NOMO-1 treated with DMSO at 0.1 percent for 48 hours (cell line): Measurements from ENCODE around the gene TSPAN4.

Source experiments
- DNase-seq: peaks from one replicate; lab custom pipeline; 2025; ENCODE audit not compliant: unreplicated experiment; lab: John Stamatoyannopoulos, UW

The TSPAN4 gene

GRCh38 chr11:833114-833791 is 9.4 kb upstream of the TSPAN4 start:
- no peak for DNase-seq

DNA sequence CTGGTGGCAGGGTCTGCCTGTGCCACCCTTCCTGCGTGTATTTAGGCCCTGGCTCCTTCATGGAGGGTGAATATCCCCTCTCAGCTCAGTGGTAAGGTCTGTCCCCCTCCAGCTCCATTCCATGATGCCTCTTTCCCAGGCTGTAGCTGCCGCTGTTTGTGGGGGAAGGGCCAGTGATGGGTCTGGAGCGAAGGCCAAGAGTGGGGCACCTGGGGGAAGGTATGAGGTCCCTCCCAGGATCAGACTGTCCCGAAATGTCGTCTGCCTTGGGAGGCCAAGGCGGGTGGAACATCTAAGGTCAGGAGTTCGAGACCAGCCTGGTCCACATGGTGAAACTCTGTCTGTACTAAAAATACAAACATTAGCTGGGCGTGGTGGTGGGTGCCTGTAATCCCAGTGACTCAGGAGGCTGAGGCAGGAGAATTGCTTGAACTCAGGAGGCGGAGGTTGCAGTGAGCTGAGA is 8.8 kb upstream of the TSPAN4 start:
- no peak for DNase-seq

DNA sequence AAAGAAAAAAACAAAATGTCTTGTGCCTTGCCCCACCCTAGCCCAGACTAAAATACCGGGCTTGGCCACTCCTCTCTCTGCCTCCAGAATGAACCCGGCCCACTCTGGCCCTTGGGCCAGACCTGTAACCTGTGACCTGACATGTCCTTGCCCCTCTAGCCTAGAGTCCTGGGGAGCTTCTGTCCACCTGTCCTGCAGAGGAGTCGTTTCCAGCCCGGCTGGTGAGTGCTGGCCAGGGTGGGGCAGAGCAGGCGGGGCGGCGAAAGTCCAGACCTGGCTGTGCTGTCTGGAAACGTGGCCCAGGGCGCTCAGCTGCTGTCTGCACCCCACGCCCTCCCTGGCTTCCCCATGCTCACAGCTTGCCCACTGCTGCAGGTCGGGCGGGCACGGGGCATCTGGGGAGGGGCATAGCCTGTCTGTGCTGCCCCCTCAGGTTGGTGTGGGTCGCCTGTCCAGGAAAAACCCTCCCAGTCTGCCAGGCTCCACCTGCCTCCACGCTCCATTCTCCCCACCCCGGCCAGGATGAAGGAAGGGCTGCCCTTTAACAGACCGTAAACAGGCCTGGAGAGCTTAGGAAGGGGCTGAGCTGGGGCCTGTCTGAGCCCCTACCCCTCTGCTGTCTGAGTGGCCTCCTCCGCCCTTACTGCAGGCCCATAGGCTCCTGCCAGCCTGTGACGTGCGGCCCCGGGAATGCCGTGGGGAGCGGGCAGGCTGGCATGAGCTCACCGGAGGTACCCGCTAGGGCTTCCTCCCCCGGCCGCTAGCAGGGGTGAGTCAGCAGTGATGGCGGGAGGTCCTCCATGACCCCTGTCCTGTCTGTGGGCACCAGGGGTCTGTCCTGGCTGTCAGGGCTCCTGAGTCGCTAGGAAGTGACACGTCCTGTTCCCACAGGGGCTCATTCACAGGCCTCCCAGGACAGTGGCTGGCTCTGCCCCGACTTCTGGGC is 8.0 kb upstream of the TSPAN4 start:
- no peak for DNase-seq

- no peak for DNase-seq
Observed at GRCh38 chr11:836274-836673, 6.4 kb upstream of the TSPAN4 start.

DNA sequence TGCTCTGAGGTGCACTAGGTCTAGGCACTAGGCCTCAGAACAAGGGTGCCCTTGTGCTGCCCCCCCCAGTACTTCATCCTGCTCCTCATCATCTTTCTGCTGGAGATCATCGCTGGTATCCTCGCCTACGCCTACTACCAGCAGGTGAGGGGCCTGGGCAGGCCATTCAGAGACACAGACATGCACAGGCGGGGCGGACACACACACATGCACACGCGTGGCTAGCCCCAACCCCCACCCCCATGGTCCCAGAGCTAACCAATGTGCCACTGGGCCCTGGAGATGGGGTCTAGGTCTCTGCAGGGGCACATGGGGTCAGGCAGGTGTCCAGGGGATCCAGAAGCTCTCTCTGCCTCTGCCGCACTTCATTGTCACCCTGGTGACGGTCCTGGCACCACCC is 6.0 kb upstream of the TSPAN4 start:
- no peak for DNase-seq

DNA sequence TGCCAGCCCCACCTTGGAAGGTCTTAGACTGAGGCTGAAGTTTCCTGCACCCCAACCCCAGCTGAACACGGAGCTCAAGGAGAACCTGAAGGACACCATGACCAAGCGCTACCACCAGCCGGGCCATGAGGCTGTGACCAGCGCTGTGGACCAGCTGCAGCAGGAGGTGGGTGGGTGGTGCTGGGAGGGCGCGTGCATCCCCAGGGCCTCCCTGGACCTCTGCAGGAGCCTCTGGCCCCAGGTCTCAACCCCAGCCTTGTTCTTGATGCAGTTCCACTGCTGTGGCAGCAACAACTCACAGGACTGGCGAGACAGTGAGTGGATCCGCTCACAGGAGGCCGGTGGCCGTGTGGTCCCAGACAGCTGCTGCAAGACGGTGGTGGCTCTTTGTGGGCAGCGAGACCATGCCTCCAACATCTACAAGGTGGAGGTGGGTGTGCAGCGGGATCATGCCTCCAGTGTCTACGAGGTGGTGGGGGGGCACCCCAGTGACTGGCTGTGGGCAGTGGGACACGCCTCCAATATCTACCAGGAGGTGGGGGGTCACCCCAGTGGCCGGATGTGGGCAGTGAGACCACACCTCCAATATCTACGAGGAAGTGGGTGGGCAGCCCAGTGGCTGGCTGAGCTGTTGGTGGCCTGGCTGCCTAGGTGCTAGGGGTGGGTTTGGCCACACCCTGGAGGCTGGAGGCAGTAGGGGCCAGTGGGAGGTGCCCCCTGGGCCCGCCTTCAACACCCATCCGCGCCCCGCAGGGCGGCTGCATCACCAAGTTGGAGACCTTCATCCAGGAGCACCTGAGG is 5.3 kb upstream of the TSPAN4 start:
- DNase-seq = no peak

DNA sequence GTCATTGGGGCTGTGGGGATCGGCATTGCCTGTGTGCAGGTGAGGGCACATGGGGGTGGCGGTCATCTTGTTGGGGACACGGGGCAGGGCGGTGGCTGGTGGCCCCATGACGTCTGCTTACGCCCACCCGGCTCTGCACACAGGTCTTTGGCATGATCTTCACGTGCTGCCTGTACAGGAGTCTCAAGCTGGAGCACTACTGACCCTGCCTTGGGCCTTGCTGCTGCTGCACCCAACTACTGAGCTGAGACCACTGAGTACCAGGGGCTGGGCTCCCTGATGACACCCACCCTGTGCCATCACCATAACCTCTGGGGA is 4.7 kb upstream of the TSPAN4 start:
- no peak for DNase-seq

DNA sequence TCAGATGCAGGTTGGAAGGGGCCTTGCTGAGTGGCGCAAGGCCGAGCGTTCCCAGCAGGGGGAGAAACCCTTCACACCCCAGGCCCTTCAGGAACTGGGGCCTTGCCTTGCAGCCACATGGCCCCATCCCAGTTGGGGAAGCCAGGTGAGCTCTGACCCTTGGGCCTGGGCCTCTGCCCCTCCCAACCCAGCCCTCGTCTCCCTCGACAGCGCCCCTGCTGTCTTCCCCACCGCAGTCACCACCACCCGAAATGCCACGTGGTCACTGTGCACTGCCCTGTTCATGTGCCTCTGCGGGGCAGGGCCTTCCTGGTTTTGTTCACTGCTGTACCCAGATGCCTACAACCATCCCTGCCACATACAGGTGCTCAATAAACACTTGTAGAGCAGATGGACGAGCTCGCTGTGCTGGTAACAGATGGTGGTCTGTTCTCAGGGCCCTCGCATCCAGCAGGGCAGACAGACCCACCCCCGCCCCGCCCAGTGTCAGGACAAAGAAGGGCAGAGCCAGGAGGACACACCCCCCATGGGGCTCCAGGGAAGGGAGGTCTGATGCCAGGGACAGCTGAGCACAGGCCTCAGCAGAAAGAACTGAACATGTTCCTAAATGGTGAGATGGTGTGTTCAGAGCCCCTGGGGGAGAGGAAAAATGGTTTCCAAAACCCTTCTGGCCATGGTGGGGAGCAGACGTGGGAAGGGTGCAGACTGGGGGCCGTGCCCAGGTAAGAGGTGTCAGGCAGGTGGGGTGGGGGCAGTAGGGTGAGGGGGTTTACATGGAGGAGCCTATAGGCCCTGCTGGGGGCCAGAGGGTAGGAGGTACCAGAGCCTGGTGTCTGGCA is 4.0 kb upstream of the TSPAN4 start:
- no peak for DNase-seq

DNA sequence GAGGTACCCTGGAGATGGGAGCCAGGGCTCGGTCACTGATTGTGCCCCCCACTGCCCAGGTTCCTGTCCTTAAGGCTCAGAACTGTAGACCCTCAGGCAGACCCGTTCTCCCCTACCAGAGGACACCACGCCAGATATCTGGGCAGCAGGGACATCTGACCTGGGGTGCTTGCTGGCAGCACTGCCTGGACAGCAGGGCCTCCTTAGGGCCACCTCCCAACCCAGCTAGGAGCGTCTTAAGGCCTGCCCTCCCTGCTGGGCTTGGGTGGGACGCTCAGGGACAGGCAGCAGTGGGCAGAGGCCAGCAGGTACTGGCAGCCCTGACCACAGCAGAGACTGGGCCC is 3.4 kb upstream of the TSPAN4 start:
- DNase-seq = no peak

DNA sequence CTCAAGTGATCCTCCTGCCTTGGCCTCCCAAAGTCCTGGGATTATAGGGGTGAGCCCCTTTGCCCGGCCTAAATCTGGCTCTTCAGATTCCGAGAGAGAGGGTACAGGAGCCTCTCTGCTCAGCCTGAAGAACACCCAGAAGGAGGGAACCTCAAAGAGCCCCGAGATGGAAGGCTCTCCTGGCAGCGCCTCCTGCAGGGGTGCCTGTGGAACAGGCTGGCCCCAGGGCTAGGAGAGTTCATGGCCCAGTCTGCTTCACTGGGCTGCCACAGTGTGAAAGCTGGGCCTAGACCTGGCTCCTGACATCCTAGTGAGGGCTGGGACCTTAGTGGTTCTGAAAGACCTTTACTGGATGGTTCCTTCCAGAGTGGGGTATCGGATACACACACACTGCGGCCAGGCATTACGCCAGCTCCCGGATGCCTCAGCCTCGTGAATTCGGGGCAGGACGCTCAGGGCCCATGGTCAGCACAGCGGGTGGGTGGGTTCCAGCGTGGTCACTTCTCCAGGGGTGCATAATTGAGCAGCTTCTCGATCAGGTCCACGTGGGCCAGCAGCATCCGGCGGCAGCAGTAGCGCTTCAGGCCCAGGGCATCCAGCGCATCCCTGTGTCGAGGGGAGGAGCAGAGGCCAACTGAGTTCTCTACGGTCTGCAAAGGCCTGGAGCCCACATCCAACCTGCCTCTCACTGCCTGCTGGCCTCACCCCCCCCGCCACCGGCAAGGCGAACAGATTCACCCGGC is 2.6 kb upstream of the TSPAN4 start:
- DNase-seq = no peak

GRCh38 chr11:841981-842369 is 677 bp upstream of the TSPAN4 start:
- DNase-seq = no peak

GRCh38 chr11:843086-843734 is 558 bp downstream of the TSPAN4 start:
- DNase-seq = no peak

- no peak for DNase-seq
Observed at GRCh38 chr11:843818-844692, 1.4 kb downstream of the TSPAN4 start.

DNA sequence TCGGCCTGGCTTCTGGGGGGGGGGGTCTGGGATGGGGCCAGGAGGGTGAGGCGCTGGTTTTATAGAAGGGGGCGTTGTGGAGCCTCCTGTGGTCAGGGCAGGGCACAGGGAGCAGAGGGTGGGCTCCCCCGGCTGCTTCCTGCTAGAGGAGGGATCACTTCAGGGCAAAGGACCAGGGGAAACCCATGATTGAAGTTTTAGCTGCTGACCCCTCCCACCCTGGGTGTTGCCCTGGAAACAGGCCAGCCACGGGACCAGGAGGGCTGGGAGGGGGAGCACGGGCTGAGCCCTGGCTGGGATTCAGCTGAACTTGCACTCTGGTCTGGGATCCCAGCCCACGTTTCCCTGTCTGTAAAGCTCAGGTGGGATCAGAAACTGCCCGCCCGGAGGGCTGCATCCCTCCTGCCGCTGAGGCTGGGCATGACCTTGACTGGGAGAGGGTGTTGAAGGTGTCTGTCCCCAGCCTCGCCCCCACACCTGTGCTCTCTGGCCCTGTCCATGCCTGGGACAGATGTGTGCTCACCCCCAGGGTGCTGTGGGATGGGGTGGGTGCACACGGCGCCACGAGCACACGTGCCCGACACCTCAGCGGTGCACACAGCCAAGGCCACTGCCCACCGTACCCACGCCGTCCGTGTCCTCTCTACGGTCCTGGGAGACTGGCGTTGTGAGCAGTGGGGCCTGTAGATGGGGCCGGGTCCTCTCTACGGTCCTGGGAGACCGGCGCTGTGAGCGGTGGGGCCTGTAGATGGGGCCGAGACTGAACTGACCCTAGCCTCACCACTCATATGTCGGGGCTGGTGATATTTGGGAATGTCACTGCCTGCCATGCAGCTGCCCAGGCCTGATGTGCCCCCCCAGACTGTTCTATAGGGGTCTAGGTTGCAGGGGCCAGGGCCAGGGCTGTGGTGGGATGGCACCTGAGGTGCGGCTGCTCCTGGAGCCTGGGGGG is 2.3 kb downstream of the TSPAN4 start:
- no peak for DNase-seq

- no peak for DNase-seq
Observed at GRCh38 chr11:845872-846495, 3.3 kb downstream of the TSPAN4 start.

DNA sequence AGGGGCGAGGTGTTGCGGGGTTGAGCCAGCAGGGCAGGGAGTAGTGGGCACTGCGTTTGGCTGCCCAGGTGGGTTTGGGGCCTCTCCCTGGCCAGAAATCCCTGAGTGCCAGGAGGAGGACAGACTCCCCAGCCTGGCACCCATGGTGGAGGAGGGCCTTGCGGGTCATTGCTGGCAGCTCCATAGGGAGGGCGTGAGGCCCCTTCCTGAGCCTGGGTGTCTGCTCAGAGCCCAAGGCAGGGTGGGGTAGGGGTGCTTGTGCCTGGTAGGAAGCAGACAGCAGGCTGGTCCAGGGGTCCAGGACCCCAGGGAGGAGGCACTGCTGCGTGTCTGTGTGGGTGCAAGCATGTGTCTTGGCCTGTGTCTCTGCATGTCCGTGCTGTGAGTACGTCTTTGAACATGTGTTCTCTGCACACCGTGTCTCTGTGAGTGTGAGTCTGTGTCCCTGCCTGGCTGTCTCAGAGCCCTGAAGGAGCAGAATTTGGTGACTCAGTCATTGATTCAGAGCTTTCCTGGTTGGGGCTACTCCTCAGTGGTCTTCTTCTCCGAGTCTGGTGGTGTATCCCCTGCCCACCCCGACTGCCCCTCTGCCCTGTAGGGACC is 3.9 kb downstream of the TSPAN4 start:
- DNase-seq = no peak

GRCh38 chr11:847876-848275 is 5.2 kb downstream of the TSPAN4 start:
- DNase-seq = no peak
